WTC11 (cell line): Measurements from ENCODE around the gene ECT2L. TPM values are rescaled to one million over a fixed set of nuclear protein-coding genes. Genes with fewer than 3 reads are reported as not detected.

Source experiments
- ATAC-seq: fragments of 200-7000 bp; cut with Tn5 transposase; 2 replicates; pipeline ENCODE4 v1.10.0; 2021; ENCODE audit warnings: mild to moderate bottlenecking, moderate library complexity
- CTCF ChIA-PET: fragments of 300-600 bp; sonication (Branson Sonifier 250); formaldehyde crosslinking; loops from one replicate; lab custom pipeline; 2021; ENCODE audit warnings: antibody characterized with exemption; lab: Charles Lee
- POLR2A ChIA-PET: fragments of 350-600 bp; sonication (Branson Sonifier 250); formaldehyde crosslinking; loops from one replicate; lab custom pipeline; 2021; ENCODE audit warnings: antibody characterized with exemption; lab: Charles Lee
- DNase-seq: peaks from one replicate; pipeline ENCODE4 v3.0.0; 2021; ENCODE audit warnings: low spot score
- H3K27ac Mint-ChIP-seq: 2 replicates; pipeline ENCODE4 v1.8.0; 2021; ENCODE audit warnings: mixed read lengths
- H3K27me3 Mint-ChIP-seq: 2 replicates; pipeline ENCODE4 v1.8.0; 2021; ENCODE audit warnings: low read depth, mild to moderate bottlenecking, moderate library complexity, mixed read lengths
- H3K36me3 Mint-ChIP-seq: 2 replicates; pipeline ENCODE4 v1.8.0; 2021; ENCODE audit warnings: mixed read lengths
- H3K4me1 Mint-ChIP-seq: 2 replicates; pipeline ENCODE4 v1.8.0; 2022; ENCODE audit warnings: mixed read lengths
- H3K4me3 Mint-ChIP-seq: 2 replicates; pipeline ENCODE4 v1.8.0; 2021; ENCODE audit warnings: mild to moderate bottlenecking, moderate library complexity, mixed read lengths
- H3K9me3 Mint-ChIP-seq: 2 replicates; pipeline ENCODE4 v1.8.0; 2021; ENCODE audit warnings: mixed read lengths
- AFF4 ChIP-seq: sonication (generic); formaldehyde crosslinking; IDR thresholded peaks from 2 replicates; pipeline ENCODE4 v1.8.1; 2023; ENCODE audit warnings: mild to moderate bottlenecking, missing genetic modification reagents, borderline replicate concordance
- CBFB ChIP-seq: sonication (generic); formaldehyde crosslinking; IDR thresholded peaks from 2 replicates; pipeline ENCODE4 v1.8.1; 2022; ENCODE audit warnings: mild to moderate bottlenecking, low read depth, missing genetic modification reagents
- CDX4 ChIP-seq: fragments of 250-450 bp; sonication (Bioruptor Pico); IDR thresholded peaks from 2 replicates; pipeline ENCODE4 v1.9.0; 2021; ENCODE audit warnings: moderate library complexity, mild to moderate bottlenecking, inconsistent platforms, borderline replicate concordance
- E2F1 ChIP-seq: sonication (generic); formaldehyde crosslinking; IDR thresholded peaks from 2 replicates; pipeline ENCODE4 v1.8.0; 2022; ENCODE audit warnings: mild to moderate bottlenecking, missing genetic modification reagents
- GRHL2 ChIP-seq: fragments of 250-450 bp; sonication (Bioruptor Pico); IDR thresholded peaks from 2 replicates; pipeline ENCODE4 v1.8.0; 2022; ENCODE audit warnings: mild to moderate bottlenecking, moderate library complexity; ENCODE audit not compliant: insufficient replicate concordance, severe bottlenecking
- GTF2I ChIP-seq: fragments of 250-450 bp; sonication (Bioruptor Pico); conservative IDR thresholded peaks from 2 replicates; pipeline ENCODE4 v1.4.0; 2021; ENCODE audit warnings: mild to moderate bottlenecking
- HMGA2 ChIP-seq: fragments of 250-450 bp; sonication (Bioruptor Pico); IDR thresholded peaks from 2 replicates; pipeline ENCODE4 v1.4.0; 2021; ENCODE audit warnings: mild to moderate bottlenecking, moderate library complexity
- IRF1 ChIP-seq: sonication (generic); formaldehyde crosslinking; IDR thresholded peaks from 2 replicates; pipeline ENCODE4 v1.8.0; 2023; ENCODE audit warnings: missing genetic modification reagents
- JAZF1 ChIP-seq: fragments of 250-450 bp; sonication (Bioruptor Pico); IDR thresholded peaks from 2 replicates; pipeline ENCODE4 v1.9.0; 2021; ENCODE audit warnings: moderate library complexity, mild to moderate bottlenecking, inconsistent platforms
- NR1H2 ChIP-seq: sonication (generic); formaldehyde crosslinking; IDR thresholded peaks from 2 replicates; pipeline ENCODE4 v1.9.0; 2021; ENCODE audit warnings: mild to moderate bottlenecking, moderate library complexity, missing genetic modification reagents
- PRRX2 ChIP-seq: fragments of 250-450 bp; sonication (Bioruptor Pico); IDR thresholded peaks from 2 replicates; pipeline ENCODE4 v1.8.0; 2021; ENCODE audit warnings: mild to moderate bottlenecking
- SMAD4 ChIP-seq: sonication (generic); formaldehyde crosslinking; IDR thresholded peaks from 2 replicates; pipeline ENCODE4 v1.8.0; 2022; ENCODE audit warnings: mild to moderate bottlenecking, missing genetic modification reagents
- STAT6 ChIP-seq: sonication (generic); formaldehyde crosslinking; conservative IDR thresholded peaks from 2 replicates; pipeline ENCODE4 v1.8.1; 2023; ENCODE audit warnings: mild to moderate bottlenecking, low read depth, missing genetic modification reagents, moderate library complexity
- TCF7 ChIP-seq: sonication (generic); formaldehyde crosslinking; IDR thresholded peaks from 2 replicates; pipeline ENCODE4 v1.8.0; 2022; ENCODE audit warnings: mild to moderate bottlenecking, low read depth, missing genetic modification reagents, moderate library complexity
- ZNF219 ChIP-seq: sonication (generic); formaldehyde crosslinking; IDR thresholded peaks from 2 replicates; pipeline ENCODE4 v1.8.0; 2023; ENCODE audit warnings: missing genetic modification reagents, mild to moderate bottlenecking, borderline replicate concordance
- ZNF512 ChIP-seq: sonication (generic); formaldehyde crosslinking; IDR thresholded peaks from 2 replicates; pipeline ENCODE4 v1.8.1; 2022; ENCODE audit warnings: missing genetic modification reagents, borderline replicate concordance
- ZNF532 ChIP-seq: fragments of 250-450 bp; sonication (Bioruptor Pico); IDR thresholded peaks from 2 replicates; pipeline ENCODE4 v1.9.0; 2021; ENCODE audit warnings: mild to moderate bottlenecking, borderline replicate concordance
- ZNF671 ChIP-seq: fragments of 250-450 bp; sonication (Bioruptor Pico); IDR thresholded peaks from 2 replicates; pipeline ENCODE4 v1.8.0; 2021; ENCODE audit warnings: mild to moderate bottlenecking
- total RNA-seq: library from RNA; stranded (reverse); gene quantifications from 3 replicates; pipeline ENCODE4 v1.2.3, GENCODE V29; 2021

The ECT2L gene
- total RNA-seq, 1 experiment from 2014 or later, result not detected

- no peak for DNase-seq
- ChIA-PET POLR2A (no interaction called here), CTCF (no interaction called here)
- Mint-ChIP-seq H3K36me3 (no peaks in the 10 kb centered on the region), H3K27ac (no peak overlapping the region), H3K9me3 (peaks cover 16% of the 10 kb centered on the region), H3K4me1 (no peaks in the 10 kb centered on the region), H3K27me3 (no peaks in the 10 kb centered on the region), H3K4me3 (no peak overlapping the region)
- no peak for ATAC-seq
- no peak for TF ChIP-seq ZNF671 (CRISPR knock-in tag)
- TF ChIP-seq NR1H2 (CRISPR knock-in tag), result no peak
- TF ChIP-seq SMAD4 (CRISPR knock-in tag), result no peak
- no peak for TF ChIP-seq GRHL2 (CRISPR knock-in tag)
- no peak for TF ChIP-seq GTF2I (CRISPR knock-in tag)
- no peak for TF ChIP-seq PRRX2 (CRISPR knock-in tag)
- TF ChIP-seq TCF7 (CRISPR knock-in tag), result no peak
- no peak for TF ChIP-seq HMGA2
- no peak for TF ChIP-seq CDX4 (CRISPR knock-in tag)
- TF ChIP-seq IRF1, result no peak
- no peak for TF ChIP-seq JAZF1
- TF ChIP-seq CBFB (CRISPR knock-in tag), result no peak
- no peak for TF ChIP-seq AFF4
Observed at GRCh38 chr6:138885156-138885819, 89.4 kb downstream of the ECT2L start.

GRCh38 chr6:138891255-138891986, 95.5 kb downstream of the ECT2L start:
- Mint-ChIP-seq H3K27me3 (no peaks in the 10 kb centered on the region), H3K4me1 (peaks cover 16% of the 10 kb centered on the region), H3K4me3 (no peak overlapping the region), H3K9me3 (no peaks in the 10 kb centered on the region), H3K27ac (peak overlapping the region; percentile 70; the same call in 1 of the 2 replicates), H3K36me3 (no peaks in the 10 kb centered on the region)
- DNase-seq, result no peak
- peak; percentile 72 for ATAC-seq
- CTCF ChIA-PET, result no interaction called here
- POLR2A ChIA-PET, result no interaction called here
- TF ChIP-seq JAZF1, result no peak
- no peak for TF ChIP-seq ZNF219 (CRISPR knock-in tag)
- no peak for TF ChIP-seq ZNF512 (CRISPR knock-in tag)
- no peak for TF ChIP-seq E2F1 (CRISPR knock-in tag)
- TF ChIP-seq STAT6, result no peak
- TF ChIP-seq ZNF532, result no peak
- TF ChIP-seq HMGA2, result no peak
